Nephron (organoid): ENCODE measurements around the gene ST3GAL4.

Experiments used
- H3K27ac Mint-ChIP-seq, 3 experiments: 2 replicates each; pipeline ENCODE4 v1.8.0; 2020; ENCODE audit warnings: mixed read lengths in 3 of 3, mild to moderate bottlenecking in 2 of 3, moderate library complexity in 1 of 3
- H3K27me3 Mint-ChIP-seq: 2 replicates; pipeline ENCODE4 v1.8.0; 2021; ENCODE audit warnings: low read depth, mild to moderate bottlenecking, moderate library complexity, mixed read lengths
- H3K36me3 Mint-ChIP-seq: 2 replicates; pipeline ENCODE4 v1.8.0; 2020; ENCODE audit warnings: low read depth, mixed read lengths
- H3K4me1 Mint-ChIP-seq: 2 replicates; pipeline ENCODE4 v1.8.0; 2020; ENCODE audit warnings: mixed read lengths
- H3K4me3 Mint-ChIP-seq, 3 experiments: 2 replicates each; pipeline ENCODE4 v1.8.0; 2020; ENCODE audit warnings: mild to moderate bottlenecking in 3 of 3, mixed read lengths in 3 of 3, moderate library complexity in 2 of 3
- H3K9me3 Mint-ChIP-seq: 2 replicates; pipeline ENCODE4 v1.8.0; 2020; ENCODE audit warnings: mixed read lengths
- TF ChIP-seq, protein P1 (sequence below), 3 experiments: fragments of 200-600 bp; sonication (generic); IDR thresholded peaks; one replicate each; pipeline ENCODE4 v1.5.0; 2021; ENCODE audit warnings: antibody characterized with exemption in 3 of 3; ENCODE audit not compliant: unreplicated experiment in 3 of 3

ST3GAL4 gene

DNA sequence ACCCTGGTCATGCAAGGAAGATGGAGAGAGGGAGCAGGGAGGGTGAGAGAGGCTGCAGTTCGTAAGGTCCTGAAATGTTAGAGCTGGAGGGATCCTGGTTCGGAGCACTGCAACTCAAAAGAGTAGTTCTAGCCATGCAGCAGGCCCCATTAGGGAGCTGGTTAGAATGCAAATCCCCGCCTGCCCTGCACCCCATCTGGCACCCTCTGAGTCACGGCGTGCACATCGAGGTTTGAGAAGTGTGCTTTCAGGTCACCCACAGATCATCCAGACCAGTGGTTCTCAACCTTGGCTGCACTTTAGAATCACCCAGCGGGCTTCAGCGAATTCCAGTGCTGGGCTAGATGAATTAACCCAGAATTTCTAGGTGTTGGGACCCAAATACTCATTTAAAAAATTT, 48.2 kb downstream of the ST3GAL4 start:
- Mint-ChIP-seq H3K9me3 (no peaks in the 10 kb centered on the region), H3K36me3 (peaks cover 7% of the 10 kb centered on the region), H3K27ac (no peak overlapping the region), H3K27me3 (no peaks in the 10 kb centered on the region), H3K4me3 (no peak overlapping the region), H3K4me1 (no peaks in the 10 kb centered on the region)
- TF ChIP-seq, protein P1, sequence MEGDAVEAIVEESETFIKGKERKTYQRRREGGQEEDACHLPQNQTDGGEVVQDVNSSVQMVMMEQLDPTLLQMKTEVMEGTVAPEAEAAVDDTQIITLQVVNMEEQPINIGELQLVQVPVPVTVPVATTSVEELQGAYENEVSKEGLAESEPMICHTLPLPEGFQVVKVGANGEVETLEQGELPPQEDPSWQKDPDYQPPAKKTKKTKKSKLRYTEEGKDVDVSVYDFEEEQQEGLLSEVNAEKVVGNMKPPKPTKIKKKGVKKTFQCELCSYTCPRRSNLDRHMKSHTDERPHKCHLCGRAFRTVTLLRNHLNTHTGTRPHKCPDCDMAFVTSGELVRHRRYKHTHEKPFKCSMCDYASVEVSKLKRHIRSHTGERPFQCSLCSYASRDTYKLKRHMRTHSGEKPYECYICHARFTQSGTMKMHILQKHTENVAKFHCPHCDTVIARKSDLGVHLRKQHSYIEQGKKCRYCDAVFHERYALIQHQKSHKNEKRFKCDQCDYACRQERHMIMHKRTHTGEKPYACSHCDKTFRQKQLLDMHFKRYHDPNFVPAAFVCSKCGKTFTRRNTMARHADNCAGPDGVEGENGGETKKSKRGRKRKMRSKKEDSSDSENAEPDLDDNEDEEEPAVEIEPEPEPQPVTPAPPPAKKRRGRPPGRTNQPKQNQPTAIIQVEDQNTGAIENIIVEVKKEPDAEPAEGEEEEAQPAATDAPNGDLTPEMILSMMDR (IDR thresholded peaks at IDR 0.05; ENCODE audit: unreplicated experiment in 3 of 3): no peak

DNA sequence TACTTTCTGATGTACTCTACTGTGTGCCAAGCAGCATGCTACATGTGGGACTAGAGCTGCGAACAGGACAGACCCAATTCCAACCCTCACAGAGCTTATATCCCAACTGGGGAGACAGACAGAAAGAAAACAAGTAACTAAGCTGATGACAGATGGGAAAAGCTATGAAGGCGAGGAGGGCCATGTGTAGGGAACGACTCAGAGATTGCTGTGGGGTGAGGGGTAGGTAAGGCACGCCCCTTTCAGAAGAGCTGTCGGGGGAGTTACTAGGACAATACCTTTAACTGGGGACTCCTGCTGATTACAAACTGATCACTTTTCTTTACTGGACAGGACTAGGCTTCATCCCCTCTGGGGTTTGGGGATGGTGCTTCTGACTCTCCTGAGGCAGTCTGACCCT, 48.9 kb downstream of the ST3GAL4 start:
- H3K4me3 Mint-ChIP-seq: no peak overlapping the region
- TF ChIP-seq, protein P1 (IDR thresholded peaks at IDR 0.05; ENCODE audit: unreplicated experiment in 3 of 3): no peak
- H3K27ac Mint-ChIP-seq: no peak overlapping the region
- peaks cover 13% of the 10 kb centered on the region for H3K36me3 Mint-ChIP-seq
- H3K27me3 Mint-ChIP-seq: no peaks in the 10 kb centered on the region
- H3K4me1 Mint-ChIP-seq: peaks cover 5% of the 10 kb centered on the region
- no peaks in the 10 kb centered on the region for H3K9me3 Mint-ChIP-seq

DNA sequence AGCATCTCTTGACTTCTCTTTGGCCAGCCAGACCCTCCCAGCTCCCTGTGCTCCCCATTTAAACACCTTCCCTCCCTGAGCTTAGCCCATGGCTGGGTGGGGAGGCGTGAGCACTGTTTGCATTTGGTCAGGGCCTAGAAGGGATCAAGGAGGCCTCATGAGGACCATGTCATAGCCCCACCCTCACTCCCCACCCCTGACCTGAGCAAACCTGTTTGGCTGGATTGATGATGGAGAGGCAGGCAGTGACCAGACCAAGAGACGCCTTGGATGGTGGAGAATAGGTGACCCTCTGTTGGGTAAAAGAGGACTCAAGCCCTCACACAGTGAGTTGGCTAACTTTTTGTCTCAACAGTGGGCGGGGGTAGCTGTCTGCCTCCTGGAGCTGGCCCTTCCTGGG, 49.9 kb downstream of the ST3GAL4 start:
- Mint-ChIP-seq H3K4me3 (no peak overlapping the region), H3K36me3 (peaks cover 14% of the 10 kb centered on the region), H3K27ac (no peak overlapping the region), H3K4me1 (peaks cover 10% of the 10 kb centered on the region), H3K27me3 (no peaks in the 10 kb centered on the region), H3K9me3 (no peaks in the 10 kb centered on the region)
- TF ChIP-seq, protein P1 (IDR thresholded peaks at IDR 0.05; ENCODE audit: unreplicated experiment in 3 of 3): no peak

DNA sequence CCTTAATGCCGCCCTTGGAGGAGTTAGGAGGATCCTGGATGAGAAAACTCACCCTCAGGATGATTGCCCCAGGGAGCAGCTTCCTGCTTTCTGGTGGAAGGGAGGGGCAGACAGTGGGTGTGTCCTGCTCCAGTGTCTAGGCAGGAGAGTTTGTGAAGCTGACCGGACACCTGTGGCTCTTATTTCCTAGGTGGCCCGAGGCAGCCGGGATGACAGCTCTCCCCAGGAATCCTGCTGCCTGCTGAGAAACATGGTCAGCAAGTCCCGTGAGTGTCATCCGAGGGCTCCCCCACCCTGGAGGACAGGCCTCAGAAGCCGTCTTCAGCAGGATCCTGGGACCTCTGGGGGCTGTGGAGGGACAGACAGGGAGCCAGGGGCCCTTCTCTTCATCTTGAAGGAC, 50.4 kb downstream of the ST3GAL4 start:
- Mint-ChIP-seq H3K4me3 (no peak overlapping the region), H3K9me3 (no peaks in the 10 kb centered on the region), H3K4me1 (peaks cover 16% of the 10 kb centered on the region), H3K36me3 (peaks cover 19% of the 10 kb centered on the region), H3K27me3 (no peaks in the 10 kb centered on the region), H3K27ac (no peak overlapping the region)
- TF ChIP-seq, protein P1 (IDR thresholded peaks at IDR 0.05; ENCODE audit: unreplicated experiment in 3 of 3): no peak

DNA sequence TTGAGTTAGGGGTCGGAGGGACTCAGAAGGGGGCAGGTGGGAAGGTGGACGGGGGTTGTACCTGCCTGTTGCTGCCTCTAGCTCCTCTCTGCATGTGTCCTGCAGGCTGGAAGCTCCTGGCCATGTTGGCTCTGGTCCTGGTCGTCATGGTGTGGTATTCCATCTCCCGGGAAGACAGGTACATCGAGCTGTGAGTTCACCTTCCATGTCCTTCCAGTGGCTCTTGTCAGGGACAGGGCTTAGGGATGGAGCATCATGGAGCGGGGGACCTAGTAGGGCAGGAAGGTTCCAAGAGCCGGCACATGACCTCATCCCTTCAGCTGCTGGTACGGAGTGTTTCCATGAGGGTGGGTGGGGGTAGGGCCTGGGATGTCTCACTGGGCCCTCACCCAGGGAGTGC, 50.9 kb downstream of the ST3GAL4 start:
- Mint-ChIP-seq H3K27ac (no peak overlapping the region), H3K9me3 (no peaks in the 10 kb centered on the region), H3K36me3 (peaks cover 20% of the 10 kb centered on the region), H3K4me1 (peaks cover 17% of the 10 kb centered on the region), H3K4me3 (no peak overlapping the region), H3K27me3 (no peaks in the 10 kb centered on the region)
- TF ChIP-seq, protein P1 (IDR thresholded peaks at IDR 0.05; ENCODE audit: unreplicated experiment in 3 of 3): no peak

DNA sequence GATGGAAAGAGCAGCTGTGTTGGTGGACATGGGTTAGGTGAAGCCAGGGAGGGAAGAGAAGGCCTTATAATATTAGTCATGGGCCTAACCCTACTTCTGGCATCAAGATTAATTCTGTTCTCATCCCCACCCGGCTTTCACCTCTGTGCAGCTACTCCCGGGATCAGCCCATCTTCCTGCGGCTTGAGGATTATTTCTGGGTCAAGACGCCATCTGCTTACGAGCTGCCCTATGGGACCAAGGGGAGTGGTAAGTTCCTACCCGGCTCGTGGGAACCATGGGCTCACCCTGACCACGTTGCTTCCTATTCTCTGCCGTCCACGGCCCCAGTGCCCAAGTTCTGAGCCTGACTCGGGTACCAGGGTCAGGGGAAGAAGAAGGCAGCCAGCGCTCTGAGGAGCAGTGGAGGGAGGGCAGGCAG, 51.6 kb downstream of the ST3GAL4 start:
- no peaks in the 10 kb centered on the region for H3K27me3 Mint-ChIP-seq
- no peak overlapping the region for H3K4me3 Mint-ChIP-seq
- no peak overlapping the region for H3K27ac Mint-ChIP-seq
- H3K36me3 Mint-ChIP-seq: peaks cover 24% of the 10 kb centered on the region
- TF ChIP-seq, protein P1 (IDR thresholded peaks at IDR 0.05; ENCODE audit: unreplicated experiment in 3 of 3): no peak
- H3K9me3 Mint-ChIP-seq: no peaks in the 10 kb centered on the region
- H3K4me1 Mint-ChIP-seq: peaks cover 22% of the 10 kb centered on the region
